HFFc6 (cell line): ENCODE results near the gene MLPH. TPM values are rescaled to one million over a fixed set of nuclear protein-coding genes. Genes with fewer than 3 reads are reported as not detected.

Experiments
- DNase-seq: peaks from one replicate; pipeline ENCODE4 v3.0.0-alpha.2; 2018
- H3K27ac Mint-ChIP-seq: 2 replicates; pipeline ENCODE4 v1.8.0; 2020; ENCODE audit warnings: mild to moderate bottlenecking, mixed read lengths
- H3K27me3 Mint-ChIP-seq: 2 replicates; pipeline ENCODE4 v1.8.0; 2021; ENCODE audit warnings: mild to moderate bottlenecking, moderate library complexity, mixed read lengths; ENCODE audit not compliant: insufficient read depth
- H3K36me3 Mint-ChIP-seq: 2 replicates; pipeline ENCODE4 v1.8.0; 2021; ENCODE audit warnings: low read depth, mixed read lengths
- H3K4me1 Mint-ChIP-seq: 2 replicates; pipeline ENCODE4 v1.8.0; 2020; ENCODE audit warnings: low read depth, mixed read lengths
- H3K4me3 Mint-ChIP-seq: 2 replicates; pipeline ENCODE4 v1.8.0; 2020; ENCODE audit warnings: mild to moderate bottlenecking, moderate library complexity, mixed read lengths
- H3K9me3 Mint-ChIP-seq: 2 replicates; pipeline ENCODE4 v1.8.0; 2020; ENCODE audit warnings: mild to moderate bottlenecking, mixed read lengths
- CTCF ChIP-seq: fragments of 200-600 bp; sonication (generic); IDR thresholded peaks from 2 replicates; pipeline ENCODE4 v1.5.0; 2021; ENCODE audit warnings: antibody characterized with exemption, mild to moderate bottlenecking
- total RNA-seq, 6 experiments: library from RNA; stranded (reverse); fragmentation: NEBNext Ultra II Directional; extraction: Animal tissue kit (Norgen Biotek cat#: 25700); gene quantifications; 2 replicates in 1 of 6; 3 replicates in 5 of 6; pipeline ENCODE4 v1.2.3, GENCODE V29; 2021

MLPH gene
- total RNA-seq, 6 experiments from 2014 or later = 32.0 to 44.1 (median 41.0) TPM

DNA sequence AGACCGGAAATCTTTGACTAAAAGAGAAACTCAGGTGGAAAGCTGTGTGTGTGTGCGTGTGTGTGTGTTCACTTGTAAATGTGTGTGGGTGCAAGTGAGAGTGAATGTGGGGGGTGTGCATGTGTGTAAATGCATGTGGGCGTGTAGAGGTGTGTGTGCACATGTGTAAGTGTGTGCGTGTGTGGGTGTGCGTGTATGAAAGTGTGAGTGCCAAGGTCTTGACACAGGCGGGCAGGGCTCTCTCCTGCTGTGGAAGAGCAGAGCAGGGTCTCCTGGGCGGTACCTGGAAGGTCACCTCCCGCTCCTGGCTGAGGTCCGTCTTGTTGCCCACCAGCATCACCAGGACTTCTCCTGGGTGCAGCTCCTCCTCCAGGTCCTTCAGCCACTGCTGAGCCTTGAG lies 89.9 kb downstream of the MLPH start:
- no peaks in the 10 kb centered on the region for H3K9me3 Mint-ChIP-seq
- no peaks in the 10 kb centered on the region for H3K36me3 Mint-ChIP-seq
- no peak overlapping the region for H3K27ac Mint-ChIP-seq
- H3K27me3 Mint-ChIP-seq = peaks cover 9% of the 10 kb centered on the region
- H3K4me3 Mint-ChIP-seq = no peak overlapping the region
- H3K4me1 Mint-ChIP-seq = peaks cover 14% of the 10 kb centered on the region
- no peak for TF ChIP-seq CTCF
- no peak for DNase-seq

DNA sequence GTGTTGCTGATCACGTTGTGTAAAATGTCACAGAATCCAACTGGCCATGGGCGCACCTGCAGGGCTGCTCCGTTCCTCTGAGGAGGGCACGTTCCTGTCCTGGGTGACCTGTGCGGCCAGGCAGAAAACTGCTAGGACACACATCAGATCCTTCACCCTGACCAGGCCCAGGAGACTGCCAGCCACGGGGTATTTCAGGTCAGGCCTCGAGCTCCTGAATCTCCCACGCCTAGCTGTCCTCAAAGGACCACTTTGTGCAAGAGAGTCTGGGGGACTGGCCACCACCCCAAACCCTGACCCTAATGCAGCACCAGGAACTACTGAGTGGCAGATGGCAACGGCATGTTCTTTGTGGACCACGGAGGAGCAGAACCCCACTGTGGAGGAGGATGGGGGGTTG lies 90.4 kb downstream of the MLPH start:
- no peak for TF ChIP-seq CTCF
- Mint-ChIP-seq H3K4me3 (no peak overlapping the region), H3K4me1 (peaks cover 14% of the 10 kb centered on the region), H3K27ac (no peak overlapping the region), H3K36me3 (no peaks in the 10 kb centered on the region), H3K9me3 (no peaks in the 10 kb centered on the region), H3K27me3 (peaks cover 9% of the 10 kb centered on the region)
- DNase-seq = no peak

- DNase-seq = no peak
- H3K27me3 Mint-ChIP-seq = peaks cover 9% of the 10 kb centered on the region
- no peaks in the 10 kb centered on the region for H3K36me3 Mint-ChIP-seq
- TF ChIP-seq CTCF = no peak
- peaks cover 12% of the 10 kb centered on the region for H3K4me1 Mint-ChIP-seq
- no peak overlapping the region for H3K27ac Mint-ChIP-seq
- no peak overlapping the region for H3K4me3 Mint-ChIP-seq
- no peaks in the 10 kb centered on the region for H3K9me3 Mint-ChIP-seq
These were observed 91.2 kb downstream of the MLPH start for GRCh38 chr2:237577956-237578870.

DNA sequence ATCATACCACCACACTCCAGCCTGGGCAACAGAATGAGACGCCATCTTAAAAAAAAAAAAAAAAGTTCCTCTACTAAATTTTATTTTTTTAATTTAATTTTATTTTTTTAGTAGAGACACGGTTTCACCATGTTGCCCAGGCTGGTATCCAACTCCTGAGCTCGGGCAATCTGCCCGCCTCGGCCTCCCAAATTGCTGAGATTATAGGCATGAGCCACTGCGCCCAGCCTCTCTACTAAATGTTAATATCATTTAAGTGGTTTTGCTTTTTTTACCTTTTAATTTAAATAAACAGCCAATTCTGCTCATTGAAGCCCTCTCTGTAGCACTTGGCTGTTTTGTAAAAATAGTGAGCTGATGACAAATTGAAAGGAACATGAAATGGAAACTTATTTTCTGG lies 94.3 kb downstream of the MLPH start:
- Mint-ChIP-seq H3K4me3 (no peak overlapping the region; the same call in 1 of the 2 replicates), H3K4me1 (peaks cover 12% of the 10 kb centered on the region), H3K36me3 (no peaks in the 10 kb centered on the region), H3K27ac (no peak overlapping the region), H3K27me3 (peaks cover 9% of the 10 kb centered on the region), H3K9me3 (no peaks in the 10 kb centered on the region)
- DNase-seq = no peak
- no peak for TF ChIP-seq CTCF

- H3K27ac Mint-ChIP-seq = no peak overlapping the region
- H3K4me3 Mint-ChIP-seq = no peak overlapping the region; the same call in 1 of the 2 replicates
- peak; percentile 75 for TF ChIP-seq CTCF
- H3K9me3 Mint-ChIP-seq = no peaks in the 10 kb centered on the region
- peaks cover 9% of the 10 kb centered on the region for H3K27me3 Mint-ChIP-seq
- no peaks in the 10 kb centered on the region for H3K36me3 Mint-ChIP-seq
- H3K4me1 Mint-ChIP-seq = peaks cover 12% of the 10 kb centered on the region
- DNase-seq = peak; percentile 68
These were observed 95.0 kb downstream of the MLPH start for GRCh38 chr2:237581751-237582746.
